Head of caudate nucleus (tissue), 42 donors: ENCODE results near the gene SLIRP.
"Not testable (repeated sequence)": the region's sequence is repeated elsewhere in the genome, so short reads cannot be mapped to it uniquely, and the experiment has no call there.

Source experiments
- DNase-seq, 42 donors: peaks; one replicate each; pipeline versions ENCODE4 v3.0.0 to v3.0.0-alpha.2; 2020 to 2021; ENCODE audit warnings: mixed read lengths in 7 of 42
- intact Hi-C: fragments of 100-400 bp; cut with DNase I; formaldehyde crosslinking; loops from one replicate; pipeline ENCODE4 v1.15.0; 2022

Gene SLIRP

DNA sequence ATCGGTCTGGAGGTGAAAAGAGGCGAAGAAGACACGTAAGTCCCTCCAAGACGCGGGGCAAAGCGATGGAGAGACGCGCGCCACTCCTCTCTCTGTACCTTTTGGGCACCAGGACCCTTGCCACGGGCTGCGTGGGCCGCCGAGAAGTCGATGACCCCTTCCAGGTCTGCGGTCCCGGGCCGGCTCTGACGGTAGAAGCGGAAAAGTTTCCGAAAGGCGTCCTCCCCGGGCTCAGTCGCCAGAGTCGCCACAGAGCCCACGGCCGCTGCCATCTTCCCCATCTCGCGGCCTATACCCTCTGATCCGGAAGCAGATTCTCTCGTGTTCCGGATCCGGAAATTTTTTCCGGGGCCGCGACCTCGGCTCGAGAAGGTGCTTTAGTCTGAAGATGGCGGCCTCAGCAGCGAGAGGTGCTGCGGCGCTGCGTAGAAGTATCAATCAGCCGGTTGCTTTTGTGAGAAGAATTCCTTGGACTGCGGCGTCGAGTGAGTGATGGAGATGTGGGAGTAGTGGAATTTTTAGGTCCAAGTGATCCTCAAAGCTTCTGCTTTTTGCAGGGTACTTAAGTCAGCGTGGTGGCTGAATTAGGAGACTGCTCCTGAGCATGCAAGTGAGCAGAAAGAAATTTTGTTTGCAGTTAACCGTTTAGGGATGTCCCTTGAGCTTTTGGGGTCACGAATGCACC is at the start of gene SLIRP, which contains the start of gene ALKBH1:
TSS of gene SLIRP (plus strand) at position 380 of the 685 bp plus-strand sequence. CDS start at position 389, 9 bp downstream.
TSS of gene ALKBH1 (minus strand) at position 300 of the 685 bp plus-strand sequence. CDS start at position 281, 19 bp downstream.
- peak; percentile 81 to 97 (median 91) for DNase-seq
- intact Hi-C loops: loop anchor here (5.0 to 10.0 kb wide), 2 partner anchors 93 to 251 kb away; partner anchors contain the start of genes AHSA1, SPTLC2 and VIPAS39

DNA sequence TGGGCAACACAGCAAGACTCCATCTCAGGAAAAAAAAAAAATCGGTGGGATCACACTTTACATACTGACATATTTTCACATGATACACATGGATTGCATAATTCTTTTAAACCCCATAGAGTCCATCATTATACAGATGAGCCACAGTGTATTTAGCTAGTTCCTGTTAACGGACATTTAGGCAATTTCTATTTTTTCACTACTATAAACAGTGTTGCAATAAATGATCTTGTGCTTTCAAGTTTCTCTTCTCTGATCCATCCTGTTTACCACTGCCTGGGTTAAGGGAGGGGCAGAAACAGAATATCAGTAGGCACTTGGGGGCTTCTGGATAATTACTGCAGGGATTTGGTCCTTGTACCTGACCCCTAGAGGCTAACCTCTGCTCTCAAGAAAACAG is 48.1 kb upstream of the SLIRP start:
- intact Hi-C loops: no loop called here
- no peak for DNase-seq

DNA sequence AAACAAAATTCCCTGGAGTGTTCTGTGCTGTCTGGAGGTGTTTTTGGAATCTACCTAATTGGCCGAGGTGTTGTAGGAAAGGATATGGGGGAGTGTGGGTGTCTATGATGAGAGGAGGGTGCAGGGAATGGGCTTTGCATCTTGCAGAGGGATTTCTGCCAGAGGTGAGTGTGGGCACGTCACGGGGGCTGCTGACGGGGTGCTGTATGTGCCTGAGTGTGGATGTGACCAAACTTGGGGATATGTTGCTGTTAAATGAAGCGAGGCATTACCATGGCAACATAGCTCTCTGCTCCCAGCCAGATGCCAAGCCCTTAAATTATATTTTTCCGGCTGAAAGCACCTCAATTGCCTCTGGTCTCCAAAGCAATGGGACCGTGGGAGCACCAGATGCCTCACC is 47.1 kb upstream of the SLIRP start:
- intact Hi-C loops: no loop called here
- DNase-seq: peak; percentile 42 to 91 (median 74)

DNA sequence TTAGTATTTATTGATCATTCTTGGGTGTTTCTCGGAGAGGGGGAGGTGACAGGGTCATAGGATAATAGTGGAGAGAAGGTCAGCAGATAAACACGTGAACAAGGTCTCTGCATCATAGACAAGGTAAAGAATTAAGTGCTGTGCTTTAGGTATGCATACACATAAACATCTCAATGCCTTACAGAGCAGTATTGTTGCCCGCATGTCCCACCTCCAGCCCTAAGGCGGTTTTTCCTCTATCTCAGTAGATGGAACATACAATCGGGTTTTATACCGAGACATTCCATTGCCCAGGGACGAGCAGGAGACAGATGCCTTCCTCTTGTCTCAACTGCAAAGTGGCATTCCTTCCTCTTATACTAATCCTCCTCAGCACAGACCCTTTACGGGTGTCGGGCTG is 46.3 kb upstream of the SLIRP start:
- intact Hi-C loops: not testable (repeated sequence)

DNA sequence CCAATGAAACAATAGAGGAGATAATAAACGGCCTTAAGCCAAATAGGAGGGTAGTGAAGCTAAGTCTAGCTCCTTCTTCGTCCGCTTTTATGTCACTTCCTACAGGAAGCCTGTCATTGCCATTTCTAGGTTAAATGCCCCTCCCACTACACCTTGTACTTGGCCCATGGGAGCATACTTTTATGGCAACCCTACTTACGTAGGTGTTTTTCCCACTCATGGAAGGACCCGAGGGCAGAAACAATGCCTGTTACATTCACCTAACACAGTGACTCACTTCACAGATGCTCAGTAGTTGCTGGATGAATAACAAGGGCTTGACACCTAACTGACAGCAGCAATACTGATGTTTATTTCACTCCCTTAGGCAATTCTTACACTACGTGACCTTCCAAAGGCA is 44.6 kb upstream of the SLIRP start:
- intact Hi-C loops: no loop called here
- peak in 1 of 42 donors; percentile 10 for DNase-seq

More for the DNA sequence above, 46.3 kb upstream of the SLIRP start:
- not testable (repeated sequence) for DNase-seq

DNA sequence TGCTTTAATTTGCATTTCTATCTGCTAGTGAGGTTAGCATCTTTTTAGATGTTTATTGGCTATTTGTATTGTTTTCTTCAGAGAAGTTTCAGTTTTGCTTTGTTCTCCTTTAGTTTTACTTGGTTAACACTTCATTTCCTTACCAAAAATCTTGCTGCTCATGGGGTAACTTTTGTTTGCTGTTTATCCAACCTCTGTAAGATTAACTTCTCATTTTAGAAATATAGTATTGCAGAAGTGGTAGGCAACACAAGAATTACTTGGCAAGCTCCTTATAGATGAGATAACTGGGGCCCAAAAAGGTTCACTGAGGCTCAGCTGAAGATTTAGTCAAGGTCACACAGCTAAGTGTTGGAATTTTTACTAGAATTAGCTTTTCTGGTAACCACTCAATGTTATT is 40.6 kb upstream of the SLIRP start:
- intact Hi-C loops: no loop called here
- DNase-seq: no peak

DNA sequence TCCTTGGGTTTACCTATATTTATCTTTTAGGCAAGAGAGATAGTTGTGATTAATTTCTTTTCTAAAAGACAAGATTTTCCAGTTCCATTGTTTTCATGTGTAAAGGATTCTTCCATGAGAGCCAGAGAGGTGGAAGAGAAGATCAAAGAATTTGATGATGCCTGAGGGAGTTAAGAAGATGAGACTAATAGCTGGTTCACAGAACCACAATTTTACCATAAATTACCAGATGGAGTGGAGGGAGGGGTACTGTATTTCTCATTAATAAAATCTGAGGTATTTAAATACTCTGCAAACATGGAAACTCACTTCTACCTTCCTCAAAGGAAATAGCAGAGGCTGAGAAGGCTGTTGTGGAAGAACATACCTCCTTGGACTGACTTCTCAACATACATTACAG is 34.7 kb upstream of the SLIRP start:
- intact Hi-C loops: no loop called here
- no peak for DNase-seq

DNA sequence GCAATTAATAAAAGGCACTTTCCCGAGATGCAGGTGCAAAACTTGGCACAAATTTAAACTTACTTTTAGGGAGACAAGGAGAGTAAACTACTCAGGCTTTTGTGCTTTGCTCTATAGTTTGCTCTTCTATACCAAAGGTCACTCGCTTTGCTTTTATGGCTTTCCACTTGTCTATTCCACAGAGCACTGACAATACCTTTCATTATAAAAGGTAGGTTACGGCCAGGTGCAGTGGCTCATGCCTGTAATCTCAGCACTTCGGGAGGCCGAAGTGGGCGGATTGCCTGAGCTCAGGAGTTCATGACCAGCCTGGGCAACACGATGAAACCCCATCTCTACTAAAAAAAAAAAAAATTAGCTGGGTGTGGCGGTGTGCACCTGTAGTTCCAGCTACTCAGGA is 33.0 kb upstream of the SLIRP start:
- no peak for DNase-seq
- intact Hi-C loops: no loop called here

DNA sequence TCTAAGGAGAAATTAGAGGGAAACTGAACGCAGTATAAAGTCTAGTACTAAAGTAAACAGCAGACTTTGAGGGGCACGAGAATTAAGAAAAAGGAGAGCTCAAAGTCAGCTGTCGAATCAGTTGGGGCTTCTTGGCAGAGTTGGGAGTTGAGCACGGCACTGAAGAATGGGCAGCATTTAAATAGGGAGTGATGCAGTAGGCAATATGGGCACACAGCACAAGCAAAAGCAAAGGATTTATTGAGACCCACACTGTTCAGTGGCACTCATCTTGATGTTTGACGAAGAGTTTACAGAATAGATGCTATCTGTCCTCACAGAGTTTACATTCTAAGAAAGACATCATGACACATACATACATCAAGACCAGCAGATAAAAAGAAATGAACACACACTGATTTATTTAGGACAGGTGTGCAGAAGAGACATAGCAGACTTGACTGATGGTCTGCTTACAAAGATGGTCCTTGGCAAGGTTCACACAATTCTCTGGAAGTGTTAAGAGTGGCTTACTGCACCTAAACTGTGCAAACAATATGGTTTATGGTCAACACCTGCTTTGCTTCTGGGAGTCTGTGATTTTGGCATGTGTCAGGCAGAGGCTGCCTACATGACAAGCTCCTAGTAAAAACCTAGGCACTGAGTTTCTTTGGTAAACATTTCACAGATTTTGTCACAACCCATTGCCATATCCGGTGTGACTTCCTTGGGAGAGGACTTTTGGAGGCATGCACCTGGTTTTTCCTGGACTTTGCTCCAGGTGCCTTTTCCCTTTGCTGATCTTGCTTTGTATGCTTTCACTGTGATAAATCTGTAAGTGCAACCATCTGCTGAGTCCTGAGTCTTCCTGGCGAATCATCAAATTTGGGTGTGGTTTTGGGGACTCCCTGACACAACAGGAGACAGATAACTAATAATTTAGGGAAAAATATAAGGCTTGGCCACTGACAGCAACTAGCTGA is 26.4 kb upstream of the SLIRP start:
- DNase-seq: no peak
- intact Hi-C loops: no loop called here

DNA sequence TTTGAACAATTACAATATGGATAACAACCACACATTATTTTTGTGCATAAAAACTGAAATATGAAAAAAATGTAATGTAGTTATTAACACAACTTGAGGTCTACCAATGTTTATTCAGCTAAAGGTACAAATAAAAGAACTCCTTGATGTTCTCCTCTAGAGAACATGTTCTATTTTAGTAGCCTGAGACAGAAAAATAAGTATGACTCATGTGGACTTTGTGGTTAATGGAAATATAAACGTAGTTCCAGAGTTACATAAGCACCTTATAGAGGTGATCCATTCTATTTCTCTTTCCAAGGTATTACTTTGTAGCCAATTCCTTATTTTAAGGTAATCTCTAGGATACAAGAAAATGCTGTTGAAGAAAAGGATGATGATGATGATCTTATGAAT is 25.7 kb upstream of the SLIRP start:
- intact Hi-C loops: no loop called here
- no peak for DNase-seq

DNA sequence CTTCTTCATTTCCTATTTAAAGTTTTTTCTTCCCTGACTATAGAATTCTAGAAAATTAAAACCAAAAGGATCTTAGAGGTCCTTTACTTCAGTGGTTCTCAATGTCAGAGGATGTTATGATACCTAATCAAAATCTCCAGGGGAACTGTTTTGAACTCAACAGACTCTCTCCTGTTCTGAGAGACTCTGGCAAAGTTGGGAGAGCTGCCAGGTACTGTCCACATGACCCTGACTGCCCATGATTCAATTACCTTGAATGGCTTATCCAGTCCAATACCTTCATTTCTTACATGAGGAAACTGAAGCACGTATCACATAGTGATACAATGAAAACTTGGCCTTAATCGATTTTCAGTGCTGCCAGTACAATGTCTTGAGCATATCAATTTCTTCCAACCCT is 16.6 kb upstream of the SLIRP start:
- intact Hi-C loops: no loop called here
- peak in 2 of 42 donors; percentile 13 to 14 for DNase-seq

DNA sequence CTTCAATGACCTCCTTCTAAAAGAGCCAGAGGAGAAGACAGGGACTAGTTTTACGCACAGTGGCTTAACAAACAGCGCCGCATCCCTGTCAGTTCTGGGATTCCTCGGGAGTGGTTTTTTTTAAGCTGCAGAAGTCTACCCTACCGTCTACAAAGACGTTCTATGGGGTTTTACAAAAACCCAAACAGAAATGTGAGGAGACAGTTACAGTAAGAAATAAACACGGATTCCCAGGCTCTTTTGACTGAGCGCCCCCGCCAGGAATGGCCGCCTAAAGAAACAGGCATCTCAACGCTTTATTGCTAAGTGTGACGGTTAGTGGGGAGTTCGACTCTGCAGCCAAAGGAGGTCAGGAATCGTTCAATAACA is 564 bp upstream of the SLIRP start:
- DNase-seq: peak in 40 of 42 donors; percentile 9 to 81 (median 51)
- intact Hi-C loops: loop anchor here (5.0 to 10.0 kb wide), 2 partner anchors 93 to 250 kb away; partner anchors contain the start of genes AHSA1, SPTLC2 and VIPAS39

DNA sequence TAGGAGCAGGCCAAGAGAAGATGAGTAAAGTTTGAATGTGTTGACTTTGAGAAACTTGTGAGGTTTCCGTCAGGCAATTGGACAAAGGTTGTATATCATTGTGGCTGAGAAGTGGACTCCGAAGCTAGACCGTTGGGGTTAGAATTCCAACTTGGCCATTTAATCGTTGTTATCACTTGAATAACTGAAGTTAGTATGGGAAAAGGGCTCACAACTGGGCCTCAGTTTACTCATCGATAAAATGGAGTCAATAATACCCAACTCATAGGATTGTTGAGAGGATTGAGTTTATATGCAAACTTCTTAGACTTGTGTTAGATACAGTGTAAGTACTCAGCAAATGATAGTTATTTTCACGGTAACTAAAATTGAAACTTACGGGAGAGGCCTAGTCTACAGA is 846 bp downstream of the SLIRP start:
- intact Hi-C loops: loop anchor here (5.0 to 10.0 kb wide), 2 partner anchors 94 to 251 kb away; partner anchors contain the start of genes AHSA1, SPTLC2 and VIPAS39

DNA sequence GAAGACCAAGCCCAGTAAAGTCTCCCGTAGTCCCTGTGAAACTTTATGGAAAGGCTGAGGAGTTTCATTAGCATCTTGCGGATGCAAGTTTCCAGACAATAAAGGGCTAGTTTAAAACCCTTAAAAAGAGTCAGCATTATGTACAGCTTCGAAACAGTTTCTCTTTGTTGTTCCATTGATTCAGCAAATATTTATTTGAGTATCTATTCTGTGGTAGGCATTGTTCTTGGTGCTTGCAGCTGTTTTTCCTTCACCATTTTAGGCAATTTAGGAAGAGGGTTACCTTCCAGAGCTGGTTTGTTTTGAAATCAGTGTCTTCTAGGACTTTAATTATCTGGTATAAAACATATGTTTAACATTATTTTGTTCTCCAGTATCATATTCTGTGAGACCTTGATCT is 1.5 kb downstream of the SLIRP start:
- intact Hi-C loops: loop anchor here (5.0 to 10.0 kb wide), 2 partner anchors 95 to 252 kb away; partner anchors contain the start of genes AHSA1, SPTLC2 and VIPAS39
- DNase-seq: no peak

More for the DNA sequence above, 846 bp downstream of the SLIRP start:
- no peak for DNase-seq

DNA sequence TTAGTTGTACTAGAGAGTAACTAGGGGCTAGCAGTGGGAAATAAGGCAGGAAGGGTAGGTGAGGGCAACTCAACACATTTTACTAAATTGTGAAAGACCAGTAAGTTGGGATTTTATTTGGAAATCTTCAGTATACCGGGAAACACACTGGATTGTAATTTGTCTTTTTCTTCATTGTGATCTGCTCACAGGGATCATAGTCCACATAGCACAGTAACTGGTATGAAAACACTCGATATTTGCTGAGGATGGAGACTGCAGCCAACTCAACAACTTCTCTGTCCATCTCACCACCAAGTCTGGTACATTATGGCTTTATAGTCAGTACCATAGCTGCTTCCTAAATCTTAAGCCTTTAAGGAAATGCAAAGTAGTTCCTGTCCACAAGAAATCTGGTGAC is 2.5 kb downstream of the SLIRP start:
- DNase-seq: no peak
- intact Hi-C loops: no loop called here

DNA sequence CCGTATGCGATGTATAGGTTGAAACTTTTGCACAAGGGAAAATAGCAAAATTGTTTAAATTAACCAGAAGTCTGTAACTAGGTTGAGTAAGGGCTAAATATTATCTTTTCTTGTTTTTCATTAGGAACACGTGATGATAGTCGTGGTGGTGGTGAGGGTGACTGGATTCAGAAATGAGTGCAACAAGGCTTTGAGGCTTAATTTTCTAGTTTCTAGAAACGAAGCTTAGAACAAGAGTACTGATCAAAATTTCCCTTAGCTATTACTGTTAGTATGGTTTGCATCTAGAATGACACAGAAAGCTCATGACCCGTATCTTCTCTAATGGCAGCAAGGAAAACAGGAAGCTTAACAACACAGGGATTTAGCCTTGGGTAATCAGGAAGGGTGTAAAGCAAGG is 7.0 kb downstream of the SLIRP start:
- DNase-seq: no peak
- intact Hi-C loops: no loop called here

DNA sequence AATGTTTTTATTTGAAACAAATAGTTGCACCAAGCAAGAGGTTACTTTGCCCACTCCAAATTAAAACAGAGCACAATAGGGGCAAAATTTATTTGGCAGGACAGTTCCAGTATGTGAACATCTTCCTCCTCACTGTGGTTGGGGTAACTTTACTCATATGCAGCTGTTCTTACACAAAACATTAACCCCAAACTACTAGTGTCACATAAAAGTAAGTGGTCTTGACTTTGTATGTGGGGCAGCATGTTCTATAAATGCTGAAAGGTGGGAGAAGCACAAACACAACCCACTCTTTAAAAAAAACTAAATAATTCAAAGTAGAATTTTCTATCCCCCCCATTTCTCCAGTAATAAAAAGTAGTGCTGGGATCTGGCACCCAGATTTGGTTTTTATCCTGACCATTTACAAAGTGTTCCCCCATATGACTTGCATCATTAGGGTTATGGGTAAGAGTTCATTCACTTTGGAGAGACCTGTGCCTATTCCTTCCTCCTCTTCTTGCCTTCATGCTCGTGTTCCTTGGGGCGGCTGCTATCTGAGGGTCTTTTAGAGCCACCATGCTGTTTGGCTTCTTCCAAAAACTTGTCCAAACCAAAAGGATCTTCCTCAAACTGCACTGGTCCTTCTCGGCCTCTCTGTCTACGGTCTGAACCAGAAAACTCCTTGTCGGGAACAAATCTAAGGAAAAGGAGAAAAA is 9.9 kb downstream of the SLIRP start:
- intact Hi-C loops: no loop called here
- no peak for DNase-seq

DNA sequence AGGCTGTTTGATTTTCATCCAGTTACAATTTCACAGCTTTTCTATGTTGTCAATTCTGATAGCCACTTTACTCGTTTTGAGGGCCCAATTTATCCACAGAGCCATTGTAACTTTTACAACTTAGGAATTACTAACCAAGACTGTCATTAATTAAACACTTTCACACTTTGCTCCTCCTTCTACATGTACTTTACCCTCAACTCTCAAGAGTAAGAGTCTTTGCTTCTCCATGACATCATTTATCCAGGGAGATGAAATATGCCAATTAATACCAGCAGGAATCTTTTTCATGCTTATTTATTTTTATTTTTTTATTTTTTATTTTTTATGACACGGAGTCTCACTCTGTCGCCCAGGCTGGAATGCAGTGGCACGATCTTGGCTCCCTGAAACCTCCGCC is 13.5 kb downstream of the SLIRP start:
- intact Hi-C loops: no loop called here

DNA sequence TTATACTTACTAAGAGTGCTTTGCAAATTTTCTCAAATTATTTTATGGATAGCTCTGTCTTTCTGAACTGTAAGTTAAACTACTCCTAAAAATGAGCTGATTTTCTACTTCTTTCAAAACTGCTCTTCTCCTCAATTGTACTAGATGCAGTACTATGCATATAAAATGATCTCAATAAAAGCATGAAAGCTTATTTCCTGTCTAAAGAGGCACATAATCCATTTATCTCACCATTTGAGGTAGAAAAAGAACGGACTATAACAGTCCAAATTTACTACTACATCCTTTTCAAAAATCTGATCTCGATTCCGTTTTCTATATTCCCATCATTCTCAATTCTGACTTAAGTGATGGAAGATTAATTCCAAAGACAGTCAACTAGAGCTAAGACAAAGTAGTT is 14.4 kb downstream of the SLIRP start:
- intact Hi-C loops: no loop called here
- DNase-seq: no peak

More for the DNA sequence above, 13.5 kb downstream of the SLIRP start:
- no peak for DNase-seq
